ENCODE measurements around the gene GPR153.

GPR153 gene

DNA sequence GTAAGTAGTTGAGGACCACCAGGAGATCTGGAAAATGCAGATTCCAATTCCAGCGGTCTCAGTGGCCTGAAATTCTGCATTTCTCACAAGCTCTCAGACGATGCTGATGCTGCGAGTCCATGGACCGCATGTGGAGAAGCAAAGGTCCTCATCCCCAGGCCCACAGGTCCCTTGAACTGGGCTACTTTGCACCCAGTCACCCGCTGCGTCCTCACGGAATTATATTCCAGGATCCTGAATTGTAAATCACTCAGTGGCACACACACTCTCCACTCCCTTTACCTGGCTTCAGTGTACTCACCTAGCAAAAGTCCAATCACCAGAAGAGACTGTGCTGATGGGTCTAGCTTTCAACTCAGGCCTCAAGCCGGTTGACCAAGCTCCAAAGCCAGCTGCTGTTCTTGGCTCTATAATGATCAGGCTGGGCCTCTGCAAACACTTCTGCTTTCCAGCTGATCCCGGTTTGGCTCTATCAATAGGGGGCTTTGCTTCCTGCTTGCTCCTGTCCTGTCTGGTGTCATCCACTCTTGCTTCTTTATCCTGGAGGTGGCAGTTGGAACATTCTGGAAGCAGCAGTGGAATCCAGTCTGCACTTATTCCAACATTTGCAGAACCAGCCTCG, 60.6 kb downstream of the GPR153 start:
- DNase-seq (ENCODE audit: low read depth): no peak

DNA sequence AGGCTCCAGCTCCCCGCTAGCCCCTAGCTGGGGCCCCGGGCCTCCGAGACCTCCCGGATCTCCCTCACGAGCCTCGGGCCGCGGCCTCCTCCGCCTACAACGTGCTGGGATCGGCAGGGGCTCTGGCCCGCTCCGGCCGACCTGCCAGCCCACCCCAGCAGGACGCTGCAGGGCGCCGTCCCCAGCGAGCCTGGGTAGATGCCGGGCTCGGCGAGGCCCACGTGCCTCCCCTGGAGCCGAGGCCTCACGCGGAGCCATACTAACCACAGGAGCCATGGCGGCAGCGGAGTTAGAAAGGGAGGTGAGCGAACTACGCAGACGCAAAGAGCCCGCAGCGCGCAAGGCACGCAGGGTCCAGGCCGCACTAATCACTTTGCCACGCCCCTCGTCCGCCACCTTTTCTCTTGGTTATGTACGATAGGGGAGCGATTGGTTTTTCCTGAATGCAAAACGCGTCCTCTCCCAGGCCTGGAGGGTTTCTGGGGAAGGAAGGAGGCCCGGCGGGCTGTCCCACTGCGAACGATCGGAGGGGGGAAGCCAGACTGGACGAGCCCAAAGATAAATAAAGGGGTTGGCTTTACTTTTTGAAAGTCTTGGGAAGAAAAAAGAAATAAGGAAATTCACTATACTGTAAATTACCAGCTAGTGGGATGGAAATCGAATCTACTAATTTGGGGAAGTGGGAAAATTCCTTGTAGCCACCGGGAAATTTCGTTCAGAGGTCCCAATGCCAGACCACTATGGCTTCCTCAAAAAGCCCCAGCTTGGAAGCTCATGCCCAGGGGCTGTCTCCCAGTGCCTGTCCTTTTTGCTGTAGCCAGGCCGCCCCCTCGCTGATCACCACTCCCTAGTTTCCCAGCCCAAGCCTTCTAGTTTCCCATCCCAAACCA, 61.4 kb downstream of the GPR153 start, which contains the start of gene RPL22:
RPL22 (minus strand) TSS at position 298 of the 890 bp plus-strand sequence; CDS start at position 276, 22 bp downstream.
- DNase-seq (ENCODE audit: low read depth): peak; percentile 98

DNA sequence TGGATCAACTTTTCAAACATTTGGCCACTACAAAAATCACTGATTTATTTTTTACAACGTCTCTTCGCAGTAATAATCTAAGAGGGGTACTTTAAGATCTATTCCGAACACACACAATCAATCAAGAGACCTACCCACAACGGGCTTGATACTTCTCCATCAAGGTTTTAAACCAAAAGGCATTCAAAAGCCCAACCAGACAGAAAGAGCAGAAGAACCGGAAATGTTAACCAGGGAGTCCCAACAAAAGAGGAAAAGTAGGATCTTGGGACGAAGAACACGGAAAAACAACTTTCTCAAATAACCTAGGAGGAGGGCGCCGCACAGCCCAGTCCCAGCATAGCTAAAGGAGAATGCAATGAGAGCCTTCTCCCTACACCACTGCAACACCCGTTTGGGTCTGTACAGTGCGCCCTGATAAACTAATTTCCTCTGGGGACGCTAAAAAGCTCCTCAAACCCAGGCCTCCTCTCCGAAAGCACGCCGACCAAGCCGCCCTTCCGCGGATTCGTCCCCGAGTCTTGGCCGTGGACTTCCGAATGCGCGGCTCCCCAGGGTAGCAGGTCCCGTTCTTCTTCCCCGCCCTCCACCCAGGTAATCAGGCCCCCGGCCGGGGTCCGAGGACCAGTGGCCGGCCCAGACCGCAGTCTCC, 62.1 kb downstream of the GPR153 start:
- no peak for DNase-seq (ENCODE audit: low read depth)

DNA sequence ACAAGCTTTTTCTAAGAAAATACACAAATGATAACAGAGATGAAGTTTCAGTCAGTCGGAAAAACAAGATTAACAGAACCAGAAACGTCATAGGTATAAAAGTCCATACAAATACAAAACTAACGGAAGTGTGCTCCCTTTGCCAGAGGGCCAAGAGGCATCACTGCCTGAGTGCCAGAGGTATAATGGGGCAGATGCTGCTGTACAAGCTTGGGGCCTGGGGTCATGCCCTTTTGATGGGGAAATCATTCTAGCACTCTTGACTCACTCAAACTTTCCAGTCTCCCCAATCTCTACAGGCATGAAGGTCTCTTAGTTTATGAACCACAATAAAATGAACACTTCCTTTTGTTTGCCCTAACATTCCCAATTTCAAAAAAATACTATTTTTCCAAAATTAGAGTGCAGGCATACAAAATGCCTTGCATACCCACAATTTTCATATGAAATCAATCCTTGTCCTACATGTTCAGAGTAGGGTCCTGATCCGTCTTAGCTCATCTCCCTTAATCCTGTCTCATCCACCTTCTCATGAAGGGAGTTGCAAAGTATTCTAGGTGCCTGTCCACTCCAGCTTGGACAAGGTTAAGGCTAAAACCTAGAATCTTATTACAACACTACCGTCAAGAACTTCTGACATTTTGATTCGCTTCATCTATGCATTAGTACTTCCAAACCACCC, 63.0 kb downstream of the GPR153 start:
- DNase-seq (ENCODE audit: low read depth): no peak

All from fibroblast of the conjunctiva (primary cell).